OCI-LY3 (cell line): ENCODE measurements around the gene RAB11FIP4.
A peak's percentile ranks its signal among the peaks of the same experiment; 100 is the strongest.

Source experiments
- H2AFZ ChIP-seq: fragments of 200-600, 300-600 bp; shearing (Covaris generic); 2 replicates; pipeline ENCODE4 v1.6.0; 2014; ENCODE audit warnings: antibody characterized with exemption, low read depth, low read length
- H3K27ac ChIP-seq: fragments of 200-600, 300-600 bp; sonication (generic); 2 replicates; pipeline ENCODE4 v1.5.1; 2014; ENCODE audit warnings: mild to moderate bottlenecking, low read length, moderate library complexity, mixed read lengths
- H3K27me3 ChIP-seq: fragments of 200-600, 300-600 bp; sonication (generic); 2 replicates; pipeline ENCODE4 v1.6.1; 2014; ENCODE audit warnings: low read depth, low read length, mixed read lengths
- H3K36me3 ChIP-seq: fragments of 200-600, 300-600 bp; sonication (generic); replicated peaks from 2 replicates; pipeline ENCODE3; 2014; ENCODE audit warnings: low read depth, low read length, mixed read lengths
- H3K4me1 ChIP-seq: fragments of 300-600, 200-600 bp; sonication (generic); 2 replicates; pipeline ENCODE4 v1.6.1; 2014; ENCODE audit warnings: low read length, mixed read lengths
- H3K4me2 ChIP-seq: fragments of 200-600, 300-600 bp; sonication (generic); 2 replicates; pipeline ENCODE4 v1.6.1; 2014; ENCODE audit warnings: low read length, mixed read lengths
- H3K4me3 ChIP-seq: fragments of 300-600, 200-600 bp; sonication (generic); 2 replicates; pipeline ENCODE4 v1.5.1; 2014; ENCODE audit warnings: antibody characterized with exemption, mild to moderate bottlenecking, low read length, moderate library complexity
- H3K79me2 ChIP-seq: fragments of 300-600, 200-600 bp; shearing (Covaris generic); 2 replicates; pipeline ENCODE4 v1.6.1; 2014; ENCODE audit warnings: mild to moderate bottlenecking, low read length, mixed read lengths
- H3K9ac ChIP-seq: fragments of 300-600, 200-600 bp; shearing (Covaris generic); 2 replicates; pipeline ENCODE4 v1.6.0; 2014; ENCODE audit warnings: mild to moderate bottlenecking, low read length, moderate library complexity
- H3K9me3 ChIP-seq: fragments of 200-600, 300-600 bp; shearing (Covaris generic); 2 replicates; pipeline ENCODE4 v1.6.1; 2014; ENCODE audit warnings: low read length, mixed read lengths; ENCODE audit not compliant: insufficient read depth
- H4K20me1 ChIP-seq: fragments of 200-600, 300-600 bp; sonication (generic); 2 replicates; pipeline ENCODE4 v1.6.1; 2016; ENCODE audit warnings: low read length, mixed read lengths; ENCODE audit not compliant: insufficient read depth
- CTCF ChIP-seq: fragments of 200-600, 300-600 bp; sonication (generic); IDR thresholded peaks from 2 replicates; pipeline ENCODE4 v1.5.1; 2014; ENCODE audit warnings: antibody characterized with exemption, low read length, low read depth
- EZH2phosphoT487 ChIP-seq: fragments of 200-600 bp; shearing (Covaris generic); IDR thresholded peaks from 2 replicates; pipeline ENCODE4 v1.6.1; 2018; ENCODE audit warnings: antibody characterized with exemption, mixed run types, low read depth

Gene RAB11FIP4

GRCh38 chr17:31515267-31515666, 123.8 kb downstream of the RAB11FIP4 start:
- H2AFZ ChIP-seq, result no peak overlapping the region
- no peak overlapping the region for H3K4me2 ChIP-seq
- no peak for TF ChIP-seq CTCF
- TF ChIP-seq EZH2phosphoT487, result no peak
- H3K9ac ChIP-seq, result no peak overlapping the region
- H3K27ac ChIP-seq, result no peak overlapping the region
- no peaks in the 10 kb centered on the region for H3K4me1 ChIP-seq
- no peaks in the 10 kb centered on the region for H3K79me2 ChIP-seq
- H3K4me3 ChIP-seq, result no peak overlapping the region
- H3K27me3 ChIP-seq, result no peaks in the 10 kb centered on the region
- no peaks in the 10 kb centered on the region for H3K9me3 ChIP-seq
- no peaks in the 10 kb centered on the region for H4K20me1 ChIP-seq
- H3K36me3 ChIP-seq, result no peaks in the 10 kb centered on the region

DNA sequence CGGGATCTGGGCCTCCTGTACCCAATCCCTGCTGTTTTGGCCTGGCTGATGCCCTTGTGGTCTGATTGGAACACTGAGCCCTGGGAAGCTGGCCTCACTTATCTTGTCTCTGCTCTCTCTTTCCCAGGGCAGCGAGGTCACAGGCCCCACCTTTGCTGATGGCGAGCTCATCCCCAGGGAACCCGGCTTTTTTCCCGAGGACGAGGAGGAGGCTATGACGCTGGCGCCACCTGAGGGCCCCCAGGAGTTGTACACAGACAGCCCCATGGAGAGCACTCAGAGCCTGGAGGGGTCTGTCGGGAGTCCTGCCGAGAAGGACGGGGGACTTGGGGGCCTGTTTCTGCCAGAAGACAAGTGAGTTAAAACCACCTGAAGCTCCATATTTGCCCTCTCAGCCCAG, 126.0 kb downstream of the RAB11FIP4 start:
- no peaks in the 10 kb centered on the region for H3K4me1 ChIP-seq
- H3K79me2 ChIP-seq, result no peaks in the 10 kb centered on the region
- no peaks in the 10 kb centered on the region for H3K36me3 ChIP-seq
- H2AFZ ChIP-seq, result no peak overlapping the region
- H3K27me3 ChIP-seq, result no peaks in the 10 kb centered on the region
- no peak overlapping the region for H3K4me2 ChIP-seq
- no peak overlapping the region for H3K27ac ChIP-seq
- TF ChIP-seq EZH2phosphoT487 (no peak), CTCF (peak; percentile 49)
- no peaks in the 10 kb centered on the region for H3K9me3 ChIP-seq
- H4K20me1 ChIP-seq, result no peaks in the 10 kb centered on the region
- H3K4me3 ChIP-seq, result no peak overlapping the region
- H3K9ac ChIP-seq, result no peak overlapping the region

DNA sequence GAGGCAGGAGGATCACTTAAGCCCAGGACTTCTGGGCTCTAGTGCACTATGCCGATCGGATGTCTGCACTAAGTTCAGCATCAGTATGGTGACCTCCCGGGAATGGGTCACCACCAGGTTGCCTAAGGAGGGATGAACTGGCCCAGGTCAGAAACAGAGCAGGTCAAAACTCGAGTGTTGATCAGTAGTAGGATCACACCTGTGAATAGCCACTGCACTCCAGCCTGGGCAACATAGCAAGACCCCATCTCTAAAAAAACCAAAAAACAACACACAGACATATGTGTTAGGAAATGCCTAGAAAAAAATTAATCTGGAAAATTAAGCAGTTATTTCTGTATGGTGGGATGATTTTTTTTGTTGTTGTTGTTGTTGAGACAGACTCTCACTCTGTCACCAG, 127.0 kb downstream of the RAB11FIP4 start:
- H3K79me2 ChIP-seq, result no peaks in the 10 kb centered on the region
- H3K27me3 ChIP-seq, result no peaks in the 10 kb centered on the region
- H3K4me2 ChIP-seq, result no peak overlapping the region
- no peaks in the 10 kb centered on the region for H3K36me3 ChIP-seq
- no peak for TF ChIP-seq CTCF
- TF ChIP-seq EZH2phosphoT487, result no peak
- H2AFZ ChIP-seq, result no peak overlapping the region
- no peak overlapping the region for H3K4me3 ChIP-seq
- H3K9ac ChIP-seq, result no peak overlapping the region
- no peaks in the 10 kb centered on the region for H3K4me1 ChIP-seq
- H3K9me3 ChIP-seq, result no peaks in the 10 kb centered on the region
- no peaks in the 10 kb centered on the region for H4K20me1 ChIP-seq
- H3K27ac ChIP-seq, result no peak overlapping the region

DNA sequence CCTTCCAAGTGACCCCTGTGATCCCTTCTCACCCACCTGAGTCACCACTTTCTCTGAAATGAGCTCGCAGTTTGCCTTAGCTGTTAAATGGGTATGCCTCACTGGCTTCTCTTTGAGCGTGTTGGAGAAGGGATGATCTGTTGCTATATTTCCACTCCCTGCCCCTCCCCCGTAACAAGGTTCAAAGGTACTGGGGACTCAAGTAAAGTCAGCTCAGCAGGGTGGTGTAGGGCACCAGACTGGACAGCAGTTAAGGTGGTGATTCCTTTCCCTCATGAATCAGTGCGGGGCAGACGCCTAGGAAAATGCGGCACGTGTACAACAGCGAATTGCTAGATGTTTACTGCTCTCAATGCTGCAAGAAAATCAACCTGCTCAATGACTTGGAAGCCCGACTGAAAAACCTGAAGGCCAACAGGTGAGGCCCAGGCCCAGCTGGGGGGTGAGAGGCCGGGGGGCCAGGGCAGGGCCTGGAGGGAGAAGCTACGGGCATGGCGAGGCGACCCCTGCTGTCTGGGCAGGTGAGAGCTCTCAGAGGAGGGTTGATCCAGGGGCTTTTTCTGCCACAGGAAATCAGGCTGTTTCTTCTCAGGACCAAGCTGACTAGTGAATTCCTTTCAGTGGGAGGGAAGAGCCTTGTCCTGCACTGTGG, 130.3 kb downstream of the RAB11FIP4 start:
- H3K36me3 ChIP-seq, result no peaks in the 10 kb centered on the region
- H3K27ac ChIP-seq, result no peak overlapping the region
- H3K4me3 ChIP-seq, result no peak overlapping the region
- no peaks in the 10 kb centered on the region for H3K27me3 ChIP-seq
- no peaks in the 10 kb centered on the region for H4K20me1 ChIP-seq
- peaks cover 10% of the 10 kb centered on the region for H3K4me1 ChIP-seq
- no peak overlapping the region for H3K9ac ChIP-seq
- TF ChIP-seq EZH2phosphoT487, result no peak
- TF ChIP-seq CTCF, result peak; percentile 17
- H3K9me3 ChIP-seq, result no peaks in the 10 kb centered on the region
- H2AFZ ChIP-seq, result no peak overlapping the region
- H3K79me2 ChIP-seq, result no peaks in the 10 kb centered on the region
- no peak overlapping the region for H3K4me2 ChIP-seq
